HFFc6 (cell line): Measurements from ENCODE around the gene KCNC1. TPM values are rescaled to one million over a fixed set of nuclear protein-coding genes. Genes with fewer than 3 reads are reported as not detected.

ENCODE experiments used
- DNase-seq: peaks from one replicate; pipeline ENCODE4 v3.0.0-alpha.2; 2018
- H3K27ac Mint-ChIP-seq: 2 replicates; pipeline ENCODE4 v1.8.0; 2020; ENCODE audit warnings: mild to moderate bottlenecking, mixed read lengths
- H3K27me3 Mint-ChIP-seq: 2 replicates; pipeline ENCODE4 v1.8.0; 2021; ENCODE audit warnings: mild to moderate bottlenecking, moderate library complexity, mixed read lengths; ENCODE audit not compliant: insufficient read depth
- H3K36me3 Mint-ChIP-seq: 2 replicates; pipeline ENCODE4 v1.8.0; 2021; ENCODE audit warnings: low read depth, mixed read lengths
- H3K4me1 Mint-ChIP-seq: 2 replicates; pipeline ENCODE4 v1.8.0; 2020; ENCODE audit warnings: low read depth, mixed read lengths
- H3K4me3 Mint-ChIP-seq: 2 replicates; pipeline ENCODE4 v1.8.0; 2020; ENCODE audit warnings: mild to moderate bottlenecking, moderate library complexity, mixed read lengths
- H3K9me3 Mint-ChIP-seq: 2 replicates; pipeline ENCODE4 v1.8.0; 2020; ENCODE audit warnings: mild to moderate bottlenecking, mixed read lengths
- CTCF ChIP-seq: fragments of 200-600 bp; sonication (generic); IDR thresholded peaks from 2 replicates; pipeline ENCODE4 v1.5.0; 2021; ENCODE audit warnings: antibody characterized with exemption, mild to moderate bottlenecking
- total RNA-seq, 6 experiments: library from RNA; stranded (reverse); fragmentation: NEBNext Ultra II Directional; extraction: Animal tissue kit (Norgen Biotek cat#: 25700); gene quantifications; 2 replicates in 1 of 6; 3 replicates in 5 of 6; pipeline ENCODE4 v1.2.3, GENCODE V29; 2021

KCNC1 gene
- total RNA-seq, 6 experiments from 2014 or later: not detected

GRCh38 chr11:17697175-17697949 lies 37.2 kb upstream of the KCNC1 start:
- Mint-ChIP-seq H3K9me3 (no peaks in the 10 kb centered on the region), H3K36me3 (no peaks in the 10 kb centered on the region), H3K27me3 (peaks cover 36% of the 10 kb centered on the region), H3K27ac (no peak overlapping the region), H3K4me1 (no peaks in the 10 kb centered on the region), H3K4me3 (no peak overlapping the region)
- no peak for TF ChIP-seq CTCF
- DNase-seq: no peak

- DNase-seq: peak; percentile 34
- Mint-ChIP-seq H3K36me3 (no peaks in the 10 kb centered on the region), H3K9me3 (peaks cover 3% of the 10 kb centered on the region), H3K27me3 (peaks cover 25% of the 10 kb centered on the region), H3K4me1 (no peaks in the 10 kb centered on the region), H3K27ac (no peak overlapping the region), H3K4me3 (no peak overlapping the region)
- no peak for TF ChIP-seq CTCF
Observed at GRCh38 chr11:17699147-17700114, 35.1 kb upstream of the KCNC1 start.

- Mint-ChIP-seq H3K4me3 (no peak overlapping the region), H3K9me3 (peaks cover 3% of the 10 kb centered on the region), H3K36me3 (no peaks in the 10 kb centered on the region), H3K27me3 (peaks cover 24% of the 10 kb centered on the region), H3K27ac (no peak overlapping the region), H3K4me1 (no peaks in the 10 kb centered on the region)
- no peak for DNase-seq
- no peak for TF ChIP-seq CTCF
Observed at GRCh38 chr11:17700991-17701390, 33.6 kb upstream of the KCNC1 start.

- Mint-ChIP-seq H3K4me3 (no peak overlapping the region), H3K27me3 (peaks cover 13% of the 10 kb centered on the region), H3K4me1 (no peaks in the 10 kb centered on the region), H3K9me3 (peaks cover 3% of the 10 kb centered on the region), H3K36me3 (no peaks in the 10 kb centered on the region), H3K27ac (no peak overlapping the region)
- DNase-seq: no peak
- TF ChIP-seq CTCF: no peak
Observed at GRCh38 chr11:17702876-17703275, 31.7 kb upstream of the KCNC1 start.

GRCh38 chr11:17703951-17704350 lies 30.6 kb upstream of the KCNC1 start:
- no peaks in the 10 kb centered on the region for H3K36me3 Mint-ChIP-seq
- peak; percentile 23 for DNase-seq
- peaks cover 15% of the 10 kb centered on the region for H3K27me3 Mint-ChIP-seq
- TF ChIP-seq CTCF: no peak
- peaks cover 3% of the 10 kb centered on the region for H3K9me3 Mint-ChIP-seq
- H3K27ac Mint-ChIP-seq: no peak overlapping the region
- no peaks in the 10 kb centered on the region for H3K4me1 Mint-ChIP-seq
- H3K4me3 Mint-ChIP-seq: no peak overlapping the region
